Stimulated activated CD8-positive, alpha-beta memory T cell treated with anti-CD3 and anti-CD28 coated beads, Interleukin-15, amount 100 ng/mL, for 48 hours (primary cell): ENCODE measurements around the gene SLC39A5.
"Not testable (repeated sequence)": the region's sequence is repeated elsewhere in the genome, so short reads cannot be mapped to it uniquely, and the experiment has no call there.

Experiments used
- DNase-seq, 2 donors: peaks; one replicate each; pipeline ENCODE4 v3.0.0-alpha.2; 2020; ENCODE audit warnings: low read depth in 2 of 2

SLC39A5 gene

DNA sequence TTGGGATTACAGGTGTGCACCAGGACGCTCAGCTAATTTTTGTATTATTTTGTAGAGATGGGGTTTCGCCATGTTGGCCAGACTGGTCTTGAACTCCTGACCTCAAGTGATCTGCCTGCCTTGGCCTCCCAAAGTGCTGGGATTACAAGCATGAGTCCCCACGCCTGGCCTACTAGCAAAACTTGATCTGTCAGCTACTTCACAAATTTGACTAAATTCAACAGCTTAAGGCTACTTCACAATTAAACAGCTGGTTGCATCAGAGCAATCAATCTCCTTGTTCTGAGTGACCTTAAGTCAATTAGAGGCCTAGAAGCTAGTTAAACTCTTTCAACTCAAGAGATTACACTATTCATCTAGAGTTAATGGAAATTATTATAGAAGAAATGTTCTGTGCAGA lies 49.1 kb downstream of the SLC39A5 start:
- no peak for DNase-seq

DNA sequence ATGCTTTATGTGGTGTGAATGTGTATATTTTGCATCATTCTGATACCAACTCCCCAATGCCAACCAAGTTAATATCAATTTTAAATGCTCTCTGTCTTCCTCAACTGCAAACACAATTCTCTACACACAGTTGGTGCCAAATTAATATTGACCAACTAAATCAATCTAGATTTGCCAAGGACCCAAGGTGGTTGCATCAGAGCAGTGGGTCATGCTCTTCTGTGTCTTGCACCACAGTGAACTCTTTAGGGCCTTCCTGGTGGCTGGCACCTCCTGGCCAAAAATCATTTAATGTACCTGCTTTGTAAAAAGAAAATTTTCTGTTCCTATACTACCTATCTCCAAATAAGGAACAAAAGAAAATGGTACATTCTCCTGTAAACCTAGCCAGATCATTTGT lies 51.0 kb downstream of the SLC39A5 start:
- DNase-seq, result no peak

DNA sequence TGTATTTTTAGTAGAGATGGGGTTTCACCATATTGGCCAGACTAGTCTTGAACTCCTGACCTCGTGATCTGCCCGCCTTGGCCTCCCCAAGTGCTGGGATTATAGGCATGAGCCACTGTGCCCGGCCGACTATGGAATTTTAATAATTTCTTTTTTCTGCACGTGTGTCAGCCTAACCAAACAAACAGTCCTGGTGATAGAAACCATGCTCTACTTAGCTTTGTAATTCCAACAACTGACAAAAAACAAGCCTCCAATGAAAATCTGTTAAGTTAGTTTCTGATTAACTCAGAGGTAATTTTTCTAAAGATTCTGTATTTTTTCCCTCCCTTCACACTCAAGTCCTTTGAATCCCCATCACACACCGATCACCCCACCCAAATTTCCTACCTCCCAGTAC lies 52.2 kb downstream of the SLC39A5 start:
- no peak for DNase-seq

DNA sequence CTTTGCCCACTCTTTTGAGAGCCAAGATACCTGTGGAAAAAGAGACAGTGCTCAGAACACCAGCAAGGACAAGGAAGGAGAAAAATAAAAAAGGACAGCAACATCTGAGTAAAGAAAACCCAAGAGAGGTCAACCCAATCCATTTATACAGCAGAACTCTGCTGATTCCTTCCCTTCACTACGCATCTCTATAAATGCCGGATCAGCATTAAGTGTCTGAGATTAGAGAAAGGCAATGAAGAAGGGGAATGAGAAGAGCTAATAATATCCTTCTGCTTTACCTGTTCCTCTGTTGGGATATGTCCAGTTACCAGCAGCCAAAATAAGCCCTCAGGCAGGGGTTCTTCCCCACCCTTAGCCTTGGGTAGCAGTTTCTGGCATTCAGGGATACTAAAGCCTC lies 52.7 kb downstream of the SLC39A5 start:
- DNase-seq, result no peak

DNA sequence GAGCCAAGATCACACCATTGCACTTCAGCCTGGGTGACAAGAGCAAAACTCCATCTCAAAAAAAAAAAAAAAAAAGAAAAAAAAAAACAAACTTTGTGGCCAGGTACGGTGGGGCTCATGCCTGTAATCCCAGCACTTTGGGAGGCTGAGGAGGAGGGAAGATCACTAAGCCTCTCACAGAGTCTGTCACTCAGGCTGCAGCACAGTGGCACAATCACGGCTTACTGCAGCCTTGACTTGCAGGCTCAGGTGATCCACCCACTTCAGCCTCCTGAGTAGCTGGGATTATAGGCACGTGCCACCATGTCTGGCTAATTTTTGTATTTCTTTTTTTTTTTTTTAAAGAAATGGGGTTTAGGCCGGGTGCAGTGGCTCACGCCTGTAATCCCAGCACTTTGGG lies 54.4 kb downstream of the SLC39A5 start:
- DNase-seq, result not testable (repeated sequence)

DNA sequence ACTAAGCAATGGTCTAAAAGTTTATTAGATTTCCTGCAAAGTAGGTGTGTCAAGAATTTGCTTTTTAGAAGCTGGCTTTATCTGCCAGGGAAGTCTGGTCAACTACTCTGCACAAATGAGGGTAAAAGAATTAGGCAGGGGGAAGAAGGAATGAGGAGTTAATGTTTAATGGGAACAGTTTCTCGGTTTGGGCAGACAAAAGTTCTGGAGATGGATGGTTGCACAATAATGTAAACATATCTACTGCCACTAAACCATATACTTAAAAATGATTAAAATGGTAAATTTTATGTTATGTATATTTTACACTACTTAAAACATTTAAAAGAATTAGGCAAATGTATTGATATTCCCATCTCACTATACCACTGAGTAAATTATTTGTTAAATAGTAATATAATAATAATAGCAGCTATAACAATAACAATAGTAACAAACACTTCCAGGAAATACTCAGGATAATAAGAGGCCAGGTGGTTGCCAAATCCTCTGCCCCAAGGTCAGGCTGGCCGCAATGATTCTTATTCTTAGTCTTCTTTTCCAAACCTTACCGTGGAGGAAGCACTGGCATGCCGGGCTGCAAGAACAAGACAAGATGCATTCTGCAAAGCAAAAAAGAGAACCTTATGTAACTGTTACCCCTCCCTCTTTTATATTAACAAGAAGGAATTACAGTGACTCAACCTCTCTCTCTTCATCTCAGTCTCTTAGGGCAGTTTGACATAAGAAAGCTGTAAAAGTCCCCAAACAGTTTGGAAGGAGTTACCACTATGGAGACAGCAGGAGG lies 56.4 kb downstream of the SLC39A5 start:
- DNase-seq, result no peak
